LNCaP clone FGC (cell line): ENCODE data around the gene HDAC11.

Experiments used
- DNase-seq: peaks from one replicate; pipeline ENCODE4 v3.0.0-alpha.2; 2011; ENCODE audit warnings: low read depth
- H3K4me3 ChIP-seq: 2 replicates; pipeline ENCODE4 v1.5.1; 2011; ENCODE audit warnings: mild to moderate bottlenecking, low read depth, low read length, control low read depth
- CTCF ChIP-seq: IDR thresholded peaks from 2 replicates; pipeline ENCODE4 v1.5.1; 2012; ENCODE audit warnings: mild to moderate bottlenecking; ENCODE audit not compliant: control insufficient read depth, insufficient read depth; ENCODE audit errors: extremely low read depth

Gene HDAC11

GRCh38 chr3:13512451-13512850, 32.3 kb downstream of the HDAC11 start:
- no peak overlapping the region for H3K4me3 ChIP-seq
- TF ChIP-seq CTCF = no peak
- no peak for DNase-seq

GRCh38 chr3:13513051-13513912, 33.2 kb downstream of the HDAC11 start:
- no peak for DNase-seq
- H3K4me3 ChIP-seq = no peak overlapping the region
- TF ChIP-seq CTCF = no peak

GRCh38 chr3:13513913-13514517, 33.9 kb downstream of the HDAC11 start:
- DNase-seq = no peak
- no peak for TF ChIP-seq CTCF

GRCh38 chr3:13514639-13515435, 34.7 kb downstream of the HDAC11 start:
- no peak for TF ChIP-seq CTCF
- no peak overlapping the region for H3K4me3 ChIP-seq
- no peak for DNase-seq

More at GRCh38 chr3:13513913-13514517, 33.9 kb downstream of the HDAC11 start:
- no peak overlapping the region for H3K4me3 ChIP-seq

GRCh38 chr3:13515786-13516759, 36.0 kb downstream of the HDAC11 start:
- TF ChIP-seq CTCF = no peak
- H3K4me3 ChIP-seq = no peak overlapping the region
- no peak for DNase-seq

GRCh38 chr3:13516760-13517135, 36.6 kb downstream of the HDAC11 start:
- no peak for DNase-seq
- no peak for TF ChIP-seq CTCF
- no peak overlapping the region for H3K4me3 ChIP-seq
